ENCODE data around the gene SMTNL2.
"Not testable (repeated sequence)": the region's sequence is repeated elsewhere in the genome, so short reads cannot be mapped to it uniquely, and the experiment has no call there.

Gene SMTNL2

DNA sequence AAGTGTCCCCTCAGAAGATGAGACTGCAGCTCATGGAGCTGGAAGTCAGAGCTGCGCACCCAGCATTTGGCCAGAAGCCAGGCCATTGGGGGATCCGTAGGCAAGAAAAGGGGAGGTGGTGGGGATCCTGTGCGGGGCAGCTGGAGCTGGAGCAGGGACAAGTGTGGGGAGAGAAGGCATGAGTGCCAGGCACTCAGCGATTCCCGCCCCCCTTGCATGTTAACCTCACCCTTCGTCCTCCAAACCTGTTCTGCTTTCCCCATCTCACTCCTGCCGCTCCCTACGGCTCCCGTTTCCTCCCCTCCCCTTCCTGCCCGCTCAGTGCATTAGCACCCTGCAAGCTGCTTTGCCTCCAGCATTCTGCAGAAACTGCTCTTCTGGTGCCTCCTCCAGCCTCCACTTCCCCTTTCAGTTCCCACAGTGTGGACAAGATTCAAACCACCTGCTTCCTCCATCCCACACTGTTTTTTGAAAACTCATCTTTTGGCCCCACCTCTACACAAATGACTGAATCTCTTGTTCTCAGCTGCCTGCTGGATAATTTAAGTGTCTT lies 51.6 kb downstream of the SMTNL2 start:
- no peak for DNase-seq (ENCODE audit: low spot score)

DNA sequence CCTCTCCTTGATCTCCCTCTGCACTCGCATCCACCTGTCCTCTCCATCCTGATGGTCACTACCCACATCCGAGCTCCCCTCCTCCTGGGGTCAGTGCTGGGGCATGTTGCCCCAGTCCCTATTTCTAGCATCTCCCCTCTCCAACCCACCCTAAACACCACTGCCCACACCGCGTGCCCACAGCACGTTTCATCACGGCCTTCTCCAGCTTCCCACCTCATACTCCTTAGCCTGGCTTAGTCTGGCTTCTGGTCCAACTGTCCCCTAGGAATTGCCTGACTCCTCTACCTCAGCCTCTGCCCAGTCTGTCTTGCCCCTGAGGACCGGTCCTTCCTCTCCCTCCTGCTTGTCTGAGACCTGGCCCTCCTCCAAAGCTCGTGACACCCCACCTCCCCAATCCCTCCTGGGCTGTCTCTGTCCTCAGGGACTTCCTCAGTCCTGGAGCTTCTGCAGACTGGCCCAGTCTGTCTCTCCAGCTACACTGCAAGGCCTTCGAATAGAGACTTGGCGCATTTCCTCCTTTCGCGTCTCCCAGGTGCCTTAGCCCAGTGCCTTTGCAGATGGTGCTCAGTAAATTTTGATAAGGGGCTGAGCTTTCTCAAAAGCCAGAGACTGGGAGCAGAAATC lies 52.3 kb downstream of the SMTNL2 start:
- no peak for DNase-seq (ENCODE audit: low spot score)

DNA sequence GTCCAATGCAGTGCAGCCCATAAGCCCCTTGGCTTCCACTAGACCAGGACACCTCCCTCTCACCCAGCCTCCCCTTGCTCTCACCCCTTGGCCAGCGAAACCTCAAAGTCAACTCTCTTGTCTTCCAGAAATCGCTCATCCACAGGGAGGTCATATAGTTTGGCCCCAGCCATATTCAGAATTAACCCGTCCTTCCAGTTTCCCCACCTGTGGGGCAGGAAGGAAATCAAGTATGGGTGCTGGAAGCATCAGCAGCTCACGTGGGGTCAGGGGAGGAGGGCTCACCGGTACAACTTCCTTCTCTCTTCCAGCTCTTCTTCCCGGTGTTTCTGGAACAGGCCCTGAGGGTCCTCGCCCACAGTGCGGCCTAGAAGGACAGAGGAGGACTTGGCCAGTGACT lies 54.4 kb downstream of the SMTNL2 start:
- DNase-seq (ENCODE audit: low spot score), result not testable (repeated sequence)

DNA sequence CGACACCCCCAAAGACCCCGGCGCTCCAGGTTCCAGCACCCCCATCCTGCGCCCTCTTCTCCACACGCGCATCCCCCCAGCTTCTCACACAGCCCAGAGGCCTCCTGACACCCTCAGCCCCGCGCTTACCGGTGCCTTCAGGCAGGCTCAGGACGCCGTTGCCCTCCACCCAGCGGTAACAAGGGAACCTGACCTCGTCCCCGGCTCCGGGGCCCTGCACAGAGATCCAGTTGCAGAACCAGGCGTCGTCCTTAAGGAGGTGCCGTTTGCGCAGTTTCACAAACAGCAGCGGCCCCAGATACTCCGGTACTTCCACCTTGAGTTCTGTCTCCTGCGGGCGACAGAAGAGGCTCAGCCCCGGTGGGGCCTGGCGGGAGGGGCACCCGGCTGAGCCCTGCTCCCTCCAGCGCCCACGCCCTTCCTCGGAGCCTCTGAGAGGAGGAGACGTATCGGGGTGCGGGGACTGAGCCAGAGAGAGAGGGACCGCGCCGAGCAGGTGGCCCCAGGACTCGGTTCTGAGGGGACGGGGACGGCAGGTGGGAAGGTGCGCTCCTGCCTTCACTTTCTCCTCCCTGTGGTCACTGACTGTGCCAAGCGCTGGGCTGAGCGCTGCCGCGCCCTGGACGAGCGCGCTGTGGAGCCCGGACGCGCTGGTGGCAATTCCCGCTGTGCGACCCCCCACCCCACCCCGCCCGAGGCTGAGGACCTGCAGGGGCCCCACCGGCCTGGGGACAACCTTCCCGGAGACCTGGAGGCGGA lies 55.2 kb downstream of the SMTNL2 start:
- peak; percentile 55 for DNase-seq (ENCODE audit: low spot score)

DNA sequence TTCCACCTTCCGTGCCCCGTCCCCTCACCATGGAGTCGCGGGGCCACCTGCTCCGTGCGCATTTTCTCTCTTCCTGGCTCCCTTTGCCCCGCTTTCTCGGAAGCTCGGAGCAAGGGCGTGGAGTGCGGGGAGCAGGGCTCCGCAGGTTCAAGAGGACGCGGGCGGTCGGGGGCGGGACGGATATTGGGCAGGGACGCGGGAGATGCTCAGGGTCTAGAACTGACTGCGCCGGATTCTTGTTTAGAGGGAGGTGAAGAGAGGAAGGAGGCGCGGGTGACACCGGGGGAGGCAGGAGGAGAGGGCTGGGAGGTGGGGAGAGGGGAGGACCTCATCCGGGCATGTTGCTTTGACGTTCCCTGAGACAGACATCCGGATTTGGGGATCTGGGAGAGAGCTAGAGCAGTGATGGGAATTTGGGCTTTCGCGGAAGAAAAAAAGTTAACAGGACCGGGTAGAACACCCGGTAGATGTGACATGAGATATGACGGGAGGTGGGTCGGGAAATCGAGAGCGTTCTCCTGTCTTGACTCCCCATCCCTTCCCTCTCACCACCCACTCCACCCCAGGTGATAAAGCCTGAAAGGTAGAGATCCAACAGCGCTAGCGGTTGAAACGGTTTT lies 56.4 kb downstream of the SMTNL2 start:
- not testable (repeated sequence) for DNase-seq (ENCODE audit: low spot score)

DNA sequence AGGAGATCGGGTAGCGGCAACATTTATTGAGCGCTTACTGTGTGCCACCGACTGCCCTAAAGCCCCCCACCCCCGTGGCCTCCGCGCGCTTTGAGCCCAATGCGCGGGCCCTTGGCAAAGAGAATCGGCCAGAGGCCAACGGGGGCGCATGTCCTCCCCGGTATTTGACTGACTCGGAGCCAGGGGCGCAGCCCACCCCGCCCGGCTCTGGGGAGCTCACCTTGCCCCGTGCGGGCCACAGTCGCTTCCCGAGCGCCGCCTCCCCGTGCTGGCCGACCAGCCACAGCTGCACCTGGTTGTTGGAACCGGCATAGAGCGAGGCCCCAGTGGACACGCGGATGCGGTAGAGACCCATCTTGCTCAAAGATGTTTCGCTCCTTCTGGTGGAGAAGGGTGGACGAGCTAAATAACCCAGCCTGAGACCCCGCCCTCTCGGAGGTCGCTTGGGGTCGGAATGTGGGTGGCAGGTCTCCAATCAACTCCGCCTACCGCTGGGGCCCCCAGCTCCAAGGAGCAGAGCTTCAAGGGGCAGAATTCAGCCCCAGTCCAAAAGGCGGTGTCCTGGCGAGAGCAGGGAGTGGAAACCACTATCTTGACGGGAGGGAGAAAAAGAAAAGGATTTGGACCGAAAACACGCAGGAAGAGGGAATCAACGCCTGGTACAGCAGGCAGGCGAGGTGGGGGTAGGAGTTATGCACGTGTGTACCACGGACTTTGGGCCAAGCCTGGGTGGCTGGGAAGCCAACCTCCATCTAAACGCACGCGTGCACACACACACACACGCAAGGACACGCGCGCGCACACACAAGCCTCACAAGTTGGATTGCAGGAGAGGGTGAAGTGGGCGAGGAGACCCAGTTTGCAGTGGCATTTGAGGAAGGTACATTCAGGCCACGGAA lies 57.2 kb downstream of the SMTNL2 start, which contains the start of gene ALOX15:
Gene ALOX15 (minus strand): TSS at position 382 of the 899 bp plus-strand sequence. CDS start 27 bp downstream, at position 355.
- no peak for DNase-seq (ENCODE audit: low spot score)

DNA sequence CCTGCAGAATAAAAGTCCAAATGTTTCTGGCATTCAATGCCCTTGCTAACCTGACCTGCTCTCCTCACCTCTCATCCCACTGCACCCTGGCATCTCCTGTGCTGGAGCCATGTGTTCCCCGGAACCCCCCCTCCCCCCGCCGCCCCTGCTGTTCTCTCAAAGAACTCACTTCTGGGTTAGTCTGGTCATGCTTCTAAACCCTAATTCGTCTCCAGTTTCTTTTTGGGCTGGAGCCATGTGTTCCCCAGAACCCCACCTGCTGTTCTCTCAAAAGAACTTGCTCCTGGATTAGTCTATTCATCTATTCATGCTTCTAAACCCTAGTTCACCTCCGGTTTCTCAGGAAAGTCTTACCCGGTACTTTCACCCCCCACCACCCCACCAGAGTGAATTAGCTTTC lies 58.0 kb downstream of the SMTNL2 start:
- no peak for DNase-seq (ENCODE audit: low spot score)

DNA sequence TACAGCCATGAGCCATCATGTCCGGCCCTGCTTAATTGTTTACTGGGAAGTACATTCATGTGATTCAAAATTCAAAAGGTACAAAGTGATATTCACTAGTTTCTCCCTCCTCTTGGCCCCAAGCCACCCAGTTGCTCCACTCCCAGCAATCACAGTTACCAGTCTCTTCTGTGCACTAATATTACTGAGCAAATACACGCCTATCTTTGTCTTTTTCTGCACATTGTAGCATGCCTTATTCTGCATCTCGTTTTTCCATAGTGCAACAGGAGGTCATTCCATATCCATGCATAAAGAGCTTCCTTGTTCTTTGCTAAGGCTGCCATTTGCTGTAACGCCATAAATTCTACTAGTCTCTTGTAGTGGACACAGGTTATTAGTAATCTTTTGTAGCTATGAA lies 59.3 kb downstream of the SMTNL2 start:
- no peak for DNase-seq (ENCODE audit: low spot score)

DNA sequence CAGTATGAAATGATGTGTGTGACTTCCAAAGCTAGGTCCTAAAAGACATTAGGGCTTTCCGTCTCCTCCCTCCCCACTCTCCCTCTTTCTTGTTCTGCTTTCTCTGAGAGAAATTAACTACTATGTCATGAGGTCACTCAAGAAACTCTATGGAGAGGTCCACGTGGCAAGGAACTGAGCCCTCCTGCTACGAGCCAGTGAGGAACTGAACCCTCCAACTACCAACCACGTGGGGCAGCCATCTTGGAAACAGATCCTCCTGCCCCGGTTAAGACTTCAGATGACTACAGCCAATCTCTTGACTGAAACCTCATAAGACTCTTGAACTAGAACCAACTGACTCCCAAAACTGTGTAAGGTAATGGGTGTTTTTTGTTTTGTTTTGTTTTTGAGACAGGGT lies 61.3 kb downstream of the SMTNL2 start:
- DNase-seq (ENCODE audit: low spot score), result no peak

DNA sequence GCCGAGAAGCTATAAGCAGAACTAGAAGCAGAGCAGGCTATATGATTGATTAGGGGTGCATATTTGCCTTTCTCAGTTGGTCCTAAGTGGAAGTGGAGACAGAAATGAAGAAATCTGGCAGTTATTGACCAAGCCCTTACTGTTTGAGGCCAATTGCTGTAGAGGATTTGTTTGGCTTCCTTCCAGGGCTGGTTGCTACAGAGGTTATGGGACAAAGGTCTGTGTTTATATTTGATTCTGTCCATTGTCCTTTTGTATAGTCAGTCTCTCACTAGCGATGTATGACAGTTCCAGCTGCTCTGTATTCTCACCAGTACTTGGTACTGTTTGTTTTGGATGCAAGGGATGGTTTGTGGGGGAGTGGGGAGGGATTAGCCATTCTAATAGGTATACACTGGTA lies 64.4 kb downstream of the SMTNL2 start:
- no peak for DNase-seq (ENCODE audit: low spot score)

DNA sequence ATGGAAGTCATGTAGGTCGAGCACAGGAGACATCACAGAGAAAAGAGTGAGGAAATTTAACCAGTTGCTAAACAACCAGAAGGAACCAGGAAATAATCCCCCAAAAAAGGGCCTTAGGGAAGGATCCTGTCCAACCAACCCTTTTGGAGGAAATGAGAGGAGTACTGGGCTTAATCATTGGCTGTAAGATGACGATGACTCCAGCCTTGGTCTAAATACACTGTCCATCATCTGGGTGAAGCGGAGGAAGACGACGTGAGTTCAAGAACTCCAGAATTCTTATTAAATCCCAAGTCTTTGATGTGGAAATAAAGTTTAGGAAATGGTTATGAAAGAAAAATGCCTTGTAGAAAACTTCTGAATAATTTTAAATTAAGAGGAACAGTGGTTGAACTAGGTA lies 68.7 kb downstream of the SMTNL2 start:
- DNase-seq (ENCODE audit: low spot score), result no peak

DNA sequence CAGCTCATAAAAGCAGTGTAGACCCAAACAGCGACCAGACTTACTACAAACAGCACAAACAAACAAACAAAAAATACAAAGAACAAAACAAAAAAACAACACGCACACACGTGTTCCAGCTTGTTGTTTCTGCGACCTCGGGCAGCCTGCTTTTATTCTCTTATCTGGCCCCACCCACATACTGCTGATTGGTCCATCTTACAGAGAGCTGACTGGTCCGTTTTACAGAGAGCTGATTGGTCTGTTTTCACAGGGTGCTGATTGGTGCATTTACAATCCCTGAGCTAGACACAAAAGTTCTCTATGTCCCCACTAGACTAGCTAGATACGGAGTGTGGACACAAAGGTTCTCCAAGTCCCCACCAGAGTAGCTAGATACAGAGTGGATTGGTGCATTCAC lies 71.6 kb downstream of the SMTNL2 start:
- DNase-seq (ENCODE audit: low spot score), result not testable (repeated sequence)

DNA sequence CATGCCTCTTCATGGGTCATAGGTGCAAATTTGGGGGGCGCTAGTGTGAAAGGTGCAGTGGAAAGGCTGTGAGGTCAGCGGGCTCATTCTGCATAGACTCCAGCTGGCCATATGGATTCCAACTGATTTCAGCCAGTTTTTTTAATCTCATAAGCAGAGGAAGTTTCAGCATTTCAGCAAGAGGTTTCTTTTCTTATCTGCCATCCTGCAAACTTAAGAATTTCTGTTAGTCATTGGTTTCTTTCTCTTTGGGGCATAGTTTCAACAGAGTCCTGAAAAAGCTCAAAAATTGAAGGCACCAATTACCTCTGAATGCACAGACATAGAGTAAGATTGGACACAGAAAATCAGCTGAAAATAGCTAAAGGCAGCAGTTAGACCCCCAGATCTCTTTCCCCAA lies 73.3 kb downstream of the SMTNL2 start:
- DNase-seq (ENCODE audit: low spot score), result no peak

Measured in SW480 (cell line).